Activated CD8-positive, alpha-beta T cell treated with anti-CD3 and anti-CD28 coated beads, Interleukin-2, amount 10 ng/mL, durations not matched to agents 7 days and 5 days (primary cell): ENCODE data around the gene PHLDB3. TPM values are rescaled to one million over a fixed set of nuclear protein-coding genes. Genes with fewer than 3 reads are reported as not detected.

Experiments
- ATAC-seq: fragments of 150-1000 bp; cut with Tn5 transposase; one replicate; pipeline ENCODE4 v1.10.0; 2021; ENCODE audit warnings: moderate library complexity
- CTCF ChIA-PET: fragments of 350-600 bp; sonication (Branson Sonifier 250); formaldehyde crosslinking; loops from one replicate; lab custom pipeline; 2021; ENCODE audit warnings: antibody characterized with exemption; lab: Charles Lee
- POLR2A ChIA-PET: fragments of 350-600 bp; sonication (Branson Sonifier 250); formaldehyde crosslinking; loops from one replicate; lab custom pipeline; 2021; ENCODE audit warnings: antibody characterized with exemption; lab: Charles Lee
- DNase-seq: peaks from one replicate; pipeline ENCODE4 v3.0.0-alpha.2; 2020
- H3K27ac Mint-ChIP-seq: one replicate; pipeline ENCODE4 v1.8.0; 2021; ENCODE audit warnings: mild to moderate bottlenecking, mixed read lengths
- H3K27me3 Mint-ChIP-seq: one replicate; pipeline ENCODE4 v1.8.0; 2021; ENCODE audit warnings: low read depth, mixed read lengths
- H3K36me3 Mint-ChIP-seq: one replicate; pipeline ENCODE4 v1.8.0; 2021; ENCODE audit warnings: low read depth, mixed read lengths
- H3K4me1 Mint-ChIP-seq: one replicate; pipeline ENCODE4 v1.8.0; 2021; ENCODE audit warnings: low read depth, mixed read lengths
- H3K4me3 Mint-ChIP-seq: one replicate; pipeline ENCODE4 v1.8.0; 2021; ENCODE audit warnings: mild to moderate bottlenecking, mixed read lengths
- H3K9me3 Mint-ChIP-seq: one replicate; pipeline ENCODE4 v1.8.0; 2022; ENCODE audit warnings: mixed read lengths; ENCODE audit not compliant: insufficient read depth
- total RNA-seq, 2 experiments: library from RNA; stranded (reverse); gene quantifications; one replicate each; pipeline ENCODE4 v1.2.3, GENCODE V29; 2021

The PHLDB3 gene
- total RNA-seq, 2 experiments from 2014 or later = 14.9 to 15.5 TPM

DNA sequence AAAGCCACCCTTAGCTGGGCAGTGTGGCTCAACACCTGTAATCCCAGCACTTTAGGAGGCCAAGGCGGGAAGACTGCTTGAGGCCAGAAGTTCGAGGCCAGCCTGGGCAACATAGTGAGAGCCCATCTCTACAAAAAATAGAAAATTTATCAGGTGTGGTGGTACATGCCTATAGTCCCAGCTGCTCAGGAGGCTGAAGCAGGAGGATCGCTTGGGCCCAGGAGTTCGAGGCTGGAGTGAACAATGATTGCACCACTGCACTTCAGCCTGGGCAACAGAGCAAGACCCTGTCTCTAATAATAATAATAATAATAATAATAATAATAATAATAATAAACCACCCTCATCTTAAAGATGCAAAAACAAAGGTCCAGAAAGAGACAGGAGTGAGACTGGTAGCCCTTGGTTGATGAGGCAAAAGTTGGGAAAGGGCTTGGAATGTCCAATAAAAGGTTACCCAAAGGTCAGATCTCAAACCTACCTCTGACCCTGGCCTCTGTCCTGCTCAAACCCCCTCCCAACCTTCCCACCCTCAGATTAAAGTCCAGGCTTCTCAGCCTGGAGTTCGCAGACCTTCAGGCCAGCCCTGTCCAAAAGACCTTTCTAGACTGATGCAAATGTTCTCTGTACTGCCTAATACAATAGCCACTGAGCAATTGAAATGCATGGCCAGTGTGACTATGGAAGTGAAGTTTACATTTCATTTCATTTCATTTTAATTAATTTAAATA is 37.5 kb upstream of the PHLDB3 start:
- Mint-ChIP-seq H3K9me3 (peaks cover 11% of the 10 kb centered on the region), H3K4me3 (no peak overlapping the region), H3K27me3 (no peaks in the 10 kb centered on the region), H3K4me1 (no peaks in the 10 kb centered on the region), H3K36me3 (peaks cover 68% of the 10 kb centered on the region), H3K27ac (no peak overlapping the region)
- ATAC-seq = no peak
- ChIA-PET CTCF (interaction anchor here (1.5 to 1.7 kb wide), 2 partner anchors 14 to 52 kb away, joined by 6 to 10 read pairs; no protein-coding TSS in a partner anchor), POLR2A (interaction anchor here (1.0 kb wide), 1 partner anchor 10 kb away, joined by 3 read pairs; the partner anchor contains the start of gene ZNF575)
- DNase-seq = no peak

DNA sequence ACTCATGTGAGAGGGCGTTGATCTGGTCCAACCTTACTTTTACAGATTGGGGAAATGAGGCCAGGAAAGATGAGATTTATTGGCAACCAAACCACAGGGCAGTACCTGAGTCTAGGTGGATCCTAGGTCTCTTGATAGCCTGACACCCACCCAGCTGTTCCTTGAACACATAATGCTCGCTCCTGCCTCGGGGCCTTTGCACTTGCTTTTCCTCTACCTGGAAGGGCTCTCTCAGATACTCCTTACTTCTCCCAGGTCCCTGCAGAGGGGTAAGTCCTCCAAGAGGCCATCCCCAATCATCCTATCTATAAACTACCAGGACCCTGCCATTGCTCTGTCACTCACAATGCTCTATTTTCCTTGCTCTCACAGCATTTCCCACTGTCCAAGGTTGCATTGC is 35.8 kb upstream of the PHLDB3 start:
- ATAC-seq = no peak
- CTCF ChIA-PET = interaction anchor here (1.7 kb wide), 1 partner anchor 54 kb away, joined by 6 read pairs; no protein-coding TSS in a partner anchor
- Mint-ChIP-seq H3K4me1 (peaks cover 2% of the 10 kb centered on the region), H3K36me3 (peaks cover 74% of the 10 kb centered on the region), H3K27ac (no peak overlapping the region), H3K4me3 (no peak overlapping the region), H3K27me3 (no peaks in the 10 kb centered on the region), H3K9me3 (peaks cover 11% of the 10 kb centered on the region)
- no peak for DNase-seq
- POLR2A ChIA-PET = no interaction called here

DNA sequence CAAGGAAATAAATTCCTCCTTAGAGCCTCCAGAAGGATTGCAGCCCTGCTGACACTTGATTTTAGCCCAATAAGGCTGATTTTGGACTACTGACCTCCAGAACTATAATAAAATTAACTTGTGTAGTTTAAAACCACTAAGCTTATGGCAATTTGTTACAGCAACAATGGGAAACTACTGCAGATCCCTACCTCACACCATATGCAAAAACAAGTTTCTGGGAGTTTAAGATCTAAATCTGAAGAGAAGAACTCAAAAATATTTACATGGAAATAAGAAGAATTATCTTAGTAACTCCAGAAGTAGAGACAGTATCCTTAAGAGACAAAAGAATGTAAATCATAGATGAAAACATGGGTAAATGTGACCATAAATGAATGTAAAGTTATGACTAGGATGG is 34.4 kb upstream of the PHLDB3 start:
- no peak for DNase-seq
- ChIA-PET CTCF (interaction anchor here (5.6 kb wide), 1 partner anchor 16 kb away, joined by 43 read pairs; no protein-coding TSS in a partner anchor), POLR2A (no interaction called here)
- Mint-ChIP-seq H3K4me3 (no peak overlapping the region), H3K27ac (no peak overlapping the region), H3K27me3 (no peaks in the 10 kb centered on the region), H3K36me3 (peaks cover 65% of the 10 kb centered on the region), H3K9me3 (peaks cover 11% of the 10 kb centered on the region), H3K4me1 (peaks cover 8% of the 10 kb centered on the region)
- no peak for ATAC-seq

DNA sequence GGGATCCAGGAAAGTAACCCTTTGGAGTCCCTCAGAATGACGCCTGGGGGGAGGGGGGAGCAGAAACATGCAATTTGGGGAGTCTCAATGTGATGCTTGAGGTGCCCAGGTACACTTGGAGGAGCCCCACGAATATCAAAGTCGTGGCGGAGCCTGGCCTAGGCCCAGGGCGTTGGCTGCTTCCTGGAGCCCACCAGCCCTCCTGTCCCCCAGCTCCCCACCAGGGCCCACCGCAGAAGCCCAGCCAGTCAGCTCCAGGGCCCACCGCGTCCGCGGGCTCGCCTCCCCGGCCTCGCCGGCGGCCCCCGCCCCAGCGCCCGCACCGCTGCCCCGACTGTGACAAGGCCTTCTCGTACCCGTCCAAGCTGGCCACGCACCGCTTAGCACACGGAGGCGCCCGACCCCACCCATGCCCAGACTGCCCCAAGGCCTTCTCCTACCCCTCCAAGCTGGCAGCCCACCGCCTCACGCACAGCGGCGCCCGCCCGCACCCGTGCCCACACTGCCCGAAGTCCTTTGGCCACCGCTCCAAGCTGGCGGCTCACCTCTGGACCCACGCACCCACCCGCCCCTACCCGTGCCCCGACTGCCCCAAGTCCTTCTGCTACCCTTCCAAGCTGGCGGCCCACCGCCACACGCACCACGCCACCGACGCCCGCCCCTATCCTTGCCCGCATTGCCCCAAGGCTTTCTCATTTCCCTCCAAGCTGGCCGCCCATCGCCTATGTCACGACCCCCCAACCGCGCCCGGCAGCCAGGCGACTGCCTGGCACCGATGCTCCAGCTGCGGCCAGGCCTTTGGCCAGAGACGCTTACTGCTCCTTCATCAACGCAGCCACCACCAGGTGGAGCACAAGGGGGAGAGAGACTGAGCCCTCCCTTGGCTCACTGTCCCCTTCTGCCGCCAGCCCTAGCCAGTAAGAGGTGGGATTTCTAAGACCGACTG is 30.5 kb upstream of the PHLDB3 start:
- no peak for ATAC-seq
- Mint-ChIP-seq H3K27ac (peak overlapping the region; percentile 21), H3K4me3 (no peak overlapping the region), H3K9me3 (peaks cover 11% of the 10 kb centered on the region), H3K36me3 (peaks cover 32% of the 10 kb centered on the region), H3K27me3 (no peaks in the 10 kb centered on the region), H3K4me1 (peaks cover 25% of the 10 kb centered on the region)
- DNase-seq = peak; percentile 43
- ChIA-PET CTCF (interaction anchor here (1.0 to 17.5 kb wide), 11 partner anchors 14 to 108 kb away, joined by 3 to 387 read pairs (median 4); partner anchors contain the start of genes IRGQ, PINLYP, XRCC1 and ZNF576), POLR2A (no interaction called here)

DNA sequence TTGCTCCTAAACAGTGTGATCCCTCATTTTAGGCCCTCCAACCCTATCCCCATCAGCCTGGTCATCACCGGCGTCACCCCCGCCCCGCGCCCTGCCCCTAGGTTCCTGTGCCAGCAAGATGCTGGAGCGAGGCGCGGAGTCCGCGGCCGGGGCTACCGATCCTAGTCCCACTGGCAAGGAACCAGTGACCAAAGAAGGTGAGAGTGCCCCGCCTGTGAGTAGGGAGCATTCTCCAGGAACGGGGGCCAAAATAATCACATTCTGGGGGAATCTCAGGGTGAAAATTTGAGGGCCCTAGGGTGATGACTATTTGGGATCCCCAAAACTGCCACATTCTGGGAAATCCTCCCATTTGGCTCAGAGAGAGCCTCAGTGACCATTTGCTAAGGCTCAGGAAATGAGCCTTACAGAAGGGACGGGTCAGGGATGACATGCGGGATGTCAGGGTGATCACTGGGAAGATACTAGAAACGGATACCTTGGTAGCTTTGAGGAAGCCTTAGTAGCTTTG is 29.8 kb upstream of the PHLDB3 start:
- H3K27me3 Mint-ChIP-seq = no peaks in the 10 kb centered on the region
- H3K27ac Mint-ChIP-seq = peak overlapping the region; percentile 98
- H3K9me3 Mint-ChIP-seq = peaks cover 11% of the 10 kb centered on the region
- ChIA-PET CTCF (interaction anchor here (1.0 to 17.5 kb wide), 6 partner anchors 14 to 109 kb away, joined by 3 to 387 read pairs (median 34); partner anchors contain the start of genes IRGQ and ZNF576), POLR2A (interaction anchor here (1.3 to 1.9 kb wide), 6 partner anchors 20 to 95 kb away, joined by 3 to 13 read pairs (median 5); partner anchors contain the start of genes IRGQ, ZNF428 and ZNF576)
- no peak for ATAC-seq
- H3K4me1 Mint-ChIP-seq = peaks cover 25% of the 10 kb centered on the region
- H3K36me3 Mint-ChIP-seq = peaks cover 27% of the 10 kb centered on the region
- DNase-seq = no peak
- H3K4me3 Mint-ChIP-seq = peak overlapping the region; percentile 87

DNA sequence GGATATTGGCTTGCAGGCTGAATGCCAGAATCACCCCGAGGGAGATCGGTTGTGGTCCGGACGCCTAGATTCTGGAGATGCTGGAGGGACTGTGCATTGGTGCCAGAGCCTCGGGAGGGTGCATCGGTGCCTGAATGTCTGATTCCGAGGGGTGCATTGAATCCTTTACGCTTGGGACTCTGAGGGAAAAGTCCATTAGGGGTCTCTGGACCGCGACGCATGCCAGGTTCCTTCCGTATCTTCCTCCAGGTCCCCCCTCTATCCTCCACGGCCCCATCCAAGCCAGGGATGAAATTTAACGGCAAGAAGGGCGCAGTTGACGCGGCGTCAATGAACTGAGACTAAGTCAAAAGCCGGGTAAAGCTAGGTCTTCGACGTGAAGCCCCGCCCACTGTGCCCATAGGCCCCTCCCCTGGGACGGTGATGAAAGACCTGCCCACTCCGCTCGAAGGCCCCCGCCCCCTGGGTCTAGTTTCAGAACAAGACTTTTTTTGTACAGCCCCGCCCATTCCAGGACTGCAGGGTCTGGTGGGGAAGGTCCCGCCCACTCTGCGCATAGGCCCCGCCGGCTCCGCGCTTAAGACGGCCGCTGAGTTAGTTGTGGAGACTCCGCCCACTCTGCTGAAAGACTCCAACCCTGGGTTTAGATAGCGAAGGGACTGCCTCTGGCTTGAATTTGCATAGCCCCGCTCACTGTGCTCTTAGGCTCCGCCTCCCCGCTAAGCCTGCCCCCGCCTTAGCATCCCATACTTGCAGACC is 29.2 kb upstream of the PHLDB3 start:
- peaks cover 21% of the 10 kb centered on the region for H3K36me3 Mint-ChIP-seq
- peak overlapping the region; percentile 87 for H3K4me3 Mint-ChIP-seq
- H3K9me3 Mint-ChIP-seq = peaks cover 5% of the 10 kb centered on the region
- ChIA-PET CTCF (interaction anchor here (1.0 to 17.5 kb wide), 7 partner anchors 9 to 276 kb away, joined by 3 to 387 read pairs (median 23); partner anchors contain the start of genes IRGQ and ZNF576), POLR2A (interaction anchor here (0.7 to 1.9 kb wide), 8 partner anchors 10 to 221 kb away, joined by 3 to 13 read pairs (median 4); partner anchors contain the start of genes IRGQ, SMG9, ZNF428 and ZNF576)
- peak overlapping the region; percentile 98 for H3K27ac Mint-ChIP-seq
- H3K27me3 Mint-ChIP-seq = no peaks in the 10 kb centered on the region
- peaks cover 25% of the 10 kb centered on the region for H3K4me1 Mint-ChIP-seq
- DNase-seq = peak; percentile 98
- ATAC-seq = peak; percentile 85

DNA sequence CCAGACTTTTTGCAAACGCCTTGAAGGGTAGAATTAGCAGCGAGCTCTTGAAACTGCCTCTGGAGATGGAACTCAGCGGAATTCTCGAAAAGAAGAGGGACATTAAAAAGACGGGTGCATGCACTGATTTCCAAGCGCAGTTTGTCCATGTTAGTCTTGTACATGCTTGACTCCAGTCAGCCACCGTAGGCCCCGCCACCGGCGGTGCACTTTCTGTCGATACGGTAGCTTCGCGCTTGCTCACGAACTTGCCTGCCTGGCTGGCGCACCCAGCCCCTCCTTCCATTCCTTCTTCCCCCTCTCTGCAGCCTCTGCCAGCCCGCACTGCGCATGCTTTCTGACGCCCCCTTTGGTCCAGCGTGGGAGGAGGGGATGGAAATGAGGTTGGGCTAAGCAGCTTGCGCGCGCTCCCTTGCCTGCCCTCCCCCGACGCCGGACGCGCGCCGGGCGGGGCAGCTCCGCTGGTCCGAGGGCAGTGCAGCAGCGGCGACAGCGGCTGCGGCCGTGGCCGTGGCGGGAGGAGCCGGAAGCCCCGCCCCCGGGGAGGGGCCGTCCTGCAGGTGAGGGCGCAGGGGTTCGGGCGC is 28.5 kb upstream of the PHLDB3 start, which contains the start of gene ZNF575:
ZNF575 (plus strand) TSS at position 227 of the 584 bp plus-strand sequence. CDS start 1,235 bp downstream, outside the sequence.
- peak; percentile 66 for ATAC-seq
- H3K9me3 Mint-ChIP-seq = no peaks in the 10 kb centered on the region
- POLR2A ChIA-PET = interaction anchor here (0.5 to 1.9 kb wide), 12 partner anchors 8 to 402 kb away, joined by 3 to 13 read pairs (median 4); partner anchors contain the start of genes IRGQ, SMG9, ZNF428 and ZNF45

DNA sequence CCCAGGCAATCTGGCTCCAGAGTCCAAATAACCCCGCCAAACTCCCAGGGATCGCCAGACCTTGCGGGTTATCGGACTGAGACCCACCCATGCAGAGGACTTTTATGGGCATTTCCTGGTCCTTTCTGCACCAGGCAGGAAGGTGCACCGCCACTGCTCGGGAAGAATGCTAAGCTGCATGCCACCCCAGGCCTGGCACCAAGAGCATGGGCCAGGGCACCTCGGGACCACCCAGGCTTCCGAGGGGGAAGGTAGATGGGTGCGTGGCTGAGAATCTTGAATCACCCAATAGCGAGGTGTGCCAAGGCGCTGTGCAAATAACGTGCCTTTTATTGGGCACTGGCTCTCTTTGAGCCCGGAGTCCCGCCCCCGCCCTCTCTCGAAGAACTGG is 28.0 kb upstream of the PHLDB3 start:
- Mint-ChIP-seq H3K4me1 (peaks cover 30% of the 10 kb centered on the region), H3K36me3 (peaks cover 12% of the 10 kb centered on the region), H3K27ac (peak overlapping the region; percentile 98), H3K27me3 (no peaks in the 10 kb centered on the region), H3K4me3 (peak overlapping the region; percentile 87), H3K9me3 (no peaks in the 10 kb centered on the region)
- peak; percentile 28 for ATAC-seq
- POLR2A ChIA-PET = interaction anchor here (0.5 to 1.9 kb wide), 11 partner anchors 8 to 403 kb away, joined by 3 to 13 read pairs (median 4); partner anchors contain the start of genes IRGQ, SMG9, ZNF45 and ZNF576
- no peak for DNase-seq
- CTCF ChIA-PET = interaction anchor here (1.0 to 17.5 kb wide), 8 partner anchors 8 to 277 kb away, joined by 3 to 387 read pairs (median 14); partner anchors contain the start of genes IRGQ and ZNF576

More for the DNA sequence above, 28.5 kb upstream of the PHLDB3 start, which contains the start of gene ZNF575:
- CTCF ChIA-PET = interaction anchor here (1.0 to 17.5 kb wide), 7 partner anchors 8 to 277 kb away, joined by 4 to 387 read pairs (median 23); partner anchors contain the start of genes IRGQ and ZNF576
- Mint-ChIP-seq H3K36me3 (peaks cover 14% of the 10 kb centered on the region), H3K4me3 (peak within 1 kb of the TSS; percentile 87), H3K4me1 (peaks cover 27% of the 10 kb centered on the region), H3K27me3 (no peaks in the 10 kb centered on the region), H3K27ac (peak within 1 kb of the TSS; percentile 98)
- DNase-seq = peak; percentile 91

DNA sequence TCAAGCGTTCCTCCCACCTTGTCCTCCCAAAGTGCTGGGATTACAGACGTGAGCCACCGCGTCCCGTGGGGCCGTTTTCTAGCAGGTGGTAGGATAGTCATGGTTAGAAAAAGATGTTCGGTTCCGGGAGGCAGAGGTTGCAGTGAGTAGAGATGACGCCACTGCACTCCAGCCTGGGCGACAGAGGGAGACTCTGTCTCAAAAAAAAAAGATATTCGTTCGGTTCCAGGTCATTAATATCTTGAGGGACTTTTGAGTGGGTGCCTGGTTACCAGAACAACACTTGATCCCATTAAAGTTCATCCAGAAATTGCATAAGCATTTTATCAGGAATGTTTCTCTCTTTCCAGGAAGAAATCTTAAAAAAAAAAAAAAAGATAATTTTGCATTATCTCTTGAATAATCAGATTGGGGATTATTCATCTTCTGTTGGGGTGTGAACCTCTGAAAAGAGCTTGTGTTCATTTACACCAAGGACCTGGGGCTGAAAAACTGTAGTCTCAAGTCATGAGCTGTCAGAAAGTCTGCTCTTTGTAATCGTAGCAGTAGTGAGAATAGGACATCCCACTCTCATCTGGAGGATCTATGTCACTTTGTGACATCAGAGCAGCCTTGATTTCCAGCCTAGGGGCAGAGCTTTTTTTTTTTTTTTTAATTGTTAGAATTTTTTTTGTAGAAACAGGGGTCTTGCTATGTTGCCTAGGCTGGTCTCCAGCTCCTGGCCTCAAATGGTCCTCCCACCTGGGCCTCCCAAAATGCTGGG is 23.5 kb upstream of the PHLDB3 start:
- ATAC-seq (no peak), DNase-seq (no peak)
- ChIA-PET CTCF (interaction anchor here (0.9 to 17.5 kb wide), 7 partner anchors 8 to 98 kb away, joined by 3 to 387 read pairs (median 12); no protein-coding TSS in a partner anchor), POLR2A (interaction anchor here (0.6 to 1.1 kb wide), 3 partner anchors 9 to 74 kb away, joined by 3 read pairs; no protein-coding TSS in a partner anchor)
- Mint-ChIP-seq H3K4me3 (peak overlapping the region; percentile 12), H3K27ac (no peak overlapping the region), H3K9me3 (no peaks in the 10 kb centered on the region), H3K4me1 (peaks cover 32% of the 10 kb centered on the region), H3K36me3 (peaks cover 5% of the 10 kb centered on the region), H3K27me3 (no peaks in the 10 kb centered on the region)
